ENCODE data around the gene IQCH.

- TF ChIP-seq CTCF (IDR thresholded peaks at IDR 0.05) (no peak), POLR2A (IDR thresholded peaks at IDR 0.05) (no peak)
Observed at GRCh38 chr15:67281714-67282113, 27.1 kb downstream of the IQCH start.

All from tibial nerve (tissue), 3 donors.